ENCODE data around the gene HSPBAP1. TPM values are rescaled to one million over a fixed set of nuclear protein-coding genes. Genes with fewer than 3 reads are reported as not detected.

The HSPBAP1 gene
- total RNA-seq, 4 donors from 2014 or later, result 10.9 to 15.3 (median 12.9) TPM

- peaks cover 2 to 91% (median 21%) of the 10 kb centered on the region in 3 donors for H3K36me3 ChIP-seq
- H3K27me3 ChIP-seq, result no peaks in the 10 kb centered on the region
- no peak overlapping the region for H3K4me3 ChIP-seq
- no peak overlapping the region for H3K27ac ChIP-seq
- WGBS, 2 donors, result 70 to 81% methylated on average over 2 of the region's 2 CpGs
- no peaks in the 10 kb centered on the region for H3K4me1 ChIP-seq
- no peak for DNase-seq (ENCODE audit: low spot score in 2 of 2)
- TF ChIP-seq EP300 (IDR thresholded peaks at IDR 0.05) (no peak), CTCF (IDR thresholded peaks at IDR 0.05) (no peak), POLR2A (IDR thresholded peaks at IDR 0.05) (no peak)
- H3K9me3 ChIP-seq, result no peaks in the 10 kb centered on the region
Observed at GRCh38 chr3:122697952-122698620, 95.5 kb downstream of the HSPBAP1 start.

GRCh38 chr3:122695927-122696561 lies 97.6 kb downstream of the HSPBAP1 start:
- Histone ChIP-seq H3K36me3 (peaks cover 2 to 85% (median 13%) of the 10 kb centered on the region in 3 donors), H3K9me3 (no peaks in the 10 kb centered on the region), H3K4me3 (no peak overlapping the region), H3K27me3 (no peaks in the 10 kb centered on the region), H3K4me1 (no peaks in the 10 kb centered on the region), H3K27ac (no peak overlapping the region)
- TF ChIP-seq EP300 (IDR thresholded peaks at IDR 0.05) (no peak), CTCF (IDR thresholded peaks at IDR 0.05) (no peak), POLR2A (IDR thresholded peaks at IDR 0.05) (no peak)
- no peak for DNase-seq (ENCODE audit: low spot score in 2 of 2)

GRCh38 chr3:122694966-122695365 lies 98.7 kb downstream of the HSPBAP1 start:
- Histone ChIP-seq H3K4me3 (no peak overlapping the region), H3K36me3 (peaks cover 2 to 74% (median 13%) of the 10 kb centered on the region in 3 donors), H3K9me3 (no peaks in the 10 kb centered on the region), H3K27me3 (no peaks in the 10 kb centered on the region), H3K4me1 (no peaks in the 10 kb centered on the region), H3K27ac (no peak overlapping the region)
- TF ChIP-seq EP300 (IDR thresholded peaks at IDR 0.05) (no peak), CTCF (IDR thresholded peaks at IDR 0.05) (no peak), POLR2A (IDR thresholded peaks at IDR 0.05) (no peak)
- no peak for DNase-seq (ENCODE audit: low spot score in 2 of 2)
- WGBS, 2 donors, result 76 to 81% methylated on average over 7 of the region's 7 CpGs

- Histone ChIP-seq H3K36me3 (peaks cover 2 to 57% (median 10%) of the 10 kb centered on the region in 3 donors), H3K4me1 (no peaks in the 10 kb centered on the region), H3K27me3 (no peaks in the 10 kb centered on the region), H3K27ac (no peak overlapping the region), H3K4me3 (no peak overlapping the region), H3K9me3 (no peaks in the 10 kb centered on the region)
- no peak for DNase-seq (ENCODE audit: low spot score in 2 of 2)
- WGBS, 2 donors, result 87 to 94% methylated on average over 3 of the region's 3 CpGs
- TF ChIP-seq EP300 (IDR thresholded peaks at IDR 0.05) (no peak), CTCF (IDR thresholded peaks at IDR 0.05) (no peak), POLR2A (IDR thresholded peaks at IDR 0.05) (no peak)
Observed at GRCh38 chr3:122692674-122693073, 101.0 kb downstream of the HSPBAP1 start.

GRCh38 chr3:122691195-122691594 lies 102.4 kb downstream of the HSPBAP1 start:
- Histone ChIP-seq H3K36me3 (peaks cover 2 to 43% (median 10%) of the 10 kb centered on the region in 3 donors), H3K27me3 (no peaks in the 10 kb centered on the region), H3K4me1 (no peaks in the 10 kb centered on the region), H3K9me3 (no peaks in the 10 kb centered on the region), H3K27ac (no peak overlapping the region), H3K4me3 (no peak overlapping the region)
- no peak for DNase-seq (ENCODE audit: low spot score in 2 of 2)
- WGBS, 2 donors, result 85 to 87% methylated on average over 4 of the region's 4 CpGs
- TF ChIP-seq EP300 (IDR thresholded peaks at IDR 0.05), result no peak

Data from tibial nerve (tissue), 4 donors.